ENCODE results near the gene HTR3D. TPM values are rescaled to one million over a fixed set of nuclear protein-coding genes. Genes with fewer than 3 reads are reported as not detected.

Gene HTR3D
- total and polyA plus RNA-seq, 2 of the 4 experiments (the other 2 are of a cell fraction): not detected

DNA sequence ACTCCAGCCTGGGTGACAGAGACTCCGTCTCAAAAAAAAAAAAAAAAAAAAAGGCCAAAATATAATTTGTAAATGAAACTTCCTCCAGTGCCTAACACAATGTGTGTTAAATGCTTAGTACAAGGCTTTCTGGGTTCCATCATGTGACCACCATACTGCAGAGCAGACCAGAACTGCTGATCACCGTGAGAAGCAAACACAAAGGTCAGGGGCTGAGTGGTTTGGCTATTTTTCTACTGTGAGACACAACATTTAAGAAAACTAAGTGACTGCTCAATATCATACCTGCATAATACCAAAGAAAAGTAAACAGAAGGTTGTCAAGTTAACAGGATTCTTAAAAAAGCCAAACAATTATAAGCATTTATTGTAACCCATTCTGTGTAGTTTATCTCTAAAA lies 27.1 kb upstream of the HTR3D start:
- H4K8ac ChIP-seq (ENCODE audit: low read depth in 2 of 2, low read length in 2 of 2): peak overlapping the region; percentile 64 to 87; a peak in 3 of 4 replicates
- H3K79me1 ChIP-seq (ENCODE audit: low read depth in 1 of 2, low read length in 2 of 2): peaks cover 25 to 53% of the 10 kb centered on the region in 2 experiments
- peak overlapping the region; percentile 45; the same call in 1 of the 2 replicates for H4K5ac ChIP-seq (ENCODE audit: low read depth, low read length)
- H2BK15ac ChIP-seq (ENCODE audit: low read depth, low read length): peak overlapping the region; percentile 93; the same call in 2 of the 3 replicates
- dilution Hi-C loops (cut with HindIII; ENCODE audit: low sequenced_read_pairs, unreplicated experiment): no loop called here
- BruUV-seq (replicated peaks): no TSS peak
- H2AK5ac ChIP-seq (ENCODE audit: low read depth, low read length): peak overlapping the region; percentile 91
- H4K20me1 ChIP-seq (ENCODE audit: insufficient read depth, low read length): no peaks in the 10 kb centered on the region
- TF ChIP-seq, protein P1, sequence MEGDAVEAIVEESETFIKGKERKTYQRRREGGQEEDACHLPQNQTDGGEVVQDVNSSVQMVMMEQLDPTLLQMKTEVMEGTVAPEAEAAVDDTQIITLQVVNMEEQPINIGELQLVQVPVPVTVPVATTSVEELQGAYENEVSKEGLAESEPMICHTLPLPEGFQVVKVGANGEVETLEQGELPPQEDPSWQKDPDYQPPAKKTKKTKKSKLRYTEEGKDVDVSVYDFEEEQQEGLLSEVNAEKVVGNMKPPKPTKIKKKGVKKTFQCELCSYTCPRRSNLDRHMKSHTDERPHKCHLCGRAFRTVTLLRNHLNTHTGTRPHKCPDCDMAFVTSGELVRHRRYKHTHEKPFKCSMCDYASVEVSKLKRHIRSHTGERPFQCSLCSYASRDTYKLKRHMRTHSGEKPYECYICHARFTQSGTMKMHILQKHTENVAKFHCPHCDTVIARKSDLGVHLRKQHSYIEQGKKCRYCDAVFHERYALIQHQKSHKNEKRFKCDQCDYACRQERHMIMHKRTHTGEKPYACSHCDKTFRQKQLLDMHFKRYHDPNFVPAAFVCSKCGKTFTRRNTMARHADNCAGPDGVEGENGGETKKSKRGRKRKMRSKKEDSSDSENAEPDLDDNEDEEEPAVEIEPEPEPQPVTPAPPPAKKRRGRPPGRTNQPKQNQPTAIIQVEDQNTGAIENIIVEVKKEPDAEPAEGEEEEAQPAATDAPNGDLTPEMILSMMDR (conservative IDR thresholded peaks at IDR 0.05; ENCODE audit: low read depth, low read length): no peak
- TF ChIP-seq MXI1 (IDR thresholded peaks at IDR 0.05; ENCODE audit: borderline replicate concordance, low read depth, low read length): no peak
- TF ChIP-seq RFX5 (IDR thresholded peaks at IDR 0.05; ENCODE audit: low read depth, low read length): no peak
- no peak for TF ChIP-seq BHLHE40 (IDR thresholded peaks at IDR 0.05; ENCODE audit: low read depth, low read length)
- TF ChIP-seq RCOR1 (IDR thresholded peaks at IDR 0.05; ENCODE audit: insufficient replicate concordance, low read length): no peak
- no peak overlapping the region for H3K4me2 ChIP-seq (ENCODE audit: low read depth, low read length)
- peak overlapping the region; percentile 64 for H2BK120ac ChIP-seq (ENCODE audit: low read depth, low read length)
- no CpG with 5 or more reads among the region's 2 CpGs for WGBS, 2 experiments (ENCODE audit: extremely low coverage in 2 of 2, insufficient read length in 1 of 2)
- H3K4me3 ChIP-seq (ENCODE audit: insufficient read depth, low read depth, low read length): no peak overlapping the region
- H3K9me1 ChIP-seq (ENCODE audit: insufficient read depth, low read length): peaks cover 19% of the 10 kb centered on the region
- H3K18ac ChIP-seq (ENCODE audit: low read depth, low read length): peak overlapping the region; percentile 68; the same call in 1 of the 2 replicates
- no peak overlapping the region for H2AK9ac ChIP-seq (replicated peaks; ENCODE audit: low read depth, low read length, poor library complexity)
- peaks cover 24% of the 10 kb centered on the region for H3K4me1 ChIP-seq (ENCODE audit: control insufficient read depth, insufficient read depth, low read length)
- no peaks in the 10 kb centered on the region for H3K9me3 ChIP-seq (ENCODE audit: control insufficient read depth, insufficient read depth, low read length)
- CTCF ChIA-PET: no interaction called here
- H3K4ac ChIP-seq (ENCODE audit: low read depth, low read length): peak overlapping the region; percentile 86
- no peak overlapping the region for H3K9ac ChIP-seq (ENCODE audit: low read depth, low read length)
- intact Hi-C loops (cut with micrococcal nuclease): no loop called here
- ATAC-seq (ENCODE audit: low read depth) (no peak), DNase-seq (no peak)
- H3K36me3 ChIP-seq (ENCODE audit: control insufficient read depth, insufficient read depth, low read length): no peaks in the 10 kb centered on the region
- H3K27me3 ChIP-seq (ENCODE audit: control insufficient read depth, insufficient read depth, low read length): no peaks in the 10 kb centered on the region
- peak overlapping the region; percentile 68; the same call in 1 of the 2 replicates for H3K27ac ChIP-seq (ENCODE audit: insufficient read depth, low read length)
- in situ Hi-C loops (cut with MboI; ENCODE audit: low sequenced_read_pairs): no loop called here
- H2BK5ac ChIP-seq (ENCODE audit: low read depth, low read length, poor library complexity, severe bottlenecking): peak overlapping the region; percentile 95
- H2BK20ac ChIP-seq (ENCODE audit: low read depth, low read length): peak overlapping the region; percentile 86
- no peak overlapping the region for H2AFZ ChIP-seq (replicated peaks; ENCODE audit: low read length, poor library complexity)
- no peak overlapping the region for H3K56ac ChIP-seq (ENCODE audit: extremely low read depth, insufficient read depth, low read length)
- H3K23ac ChIP-seq (ENCODE audit: low read depth, low read length): no peak overlapping the region
- POLR2A ChIA-PET (ENCODE audit: unreplicated experiment): no interaction called here
- H4K91ac ChIP-seq (ENCODE audit: insufficient read depth, low read depth, low read length): peak overlapping the region; percentile 71; the same call in 1 of the 2 replicates
- H3K14ac ChIP-seq (replicated peaks; ENCODE audit: low read depth, low read length): peak overlapping the region; percentile 77
